ENCODE data around the gene GLIPR2.

GLIPR2 gene

DNA sequence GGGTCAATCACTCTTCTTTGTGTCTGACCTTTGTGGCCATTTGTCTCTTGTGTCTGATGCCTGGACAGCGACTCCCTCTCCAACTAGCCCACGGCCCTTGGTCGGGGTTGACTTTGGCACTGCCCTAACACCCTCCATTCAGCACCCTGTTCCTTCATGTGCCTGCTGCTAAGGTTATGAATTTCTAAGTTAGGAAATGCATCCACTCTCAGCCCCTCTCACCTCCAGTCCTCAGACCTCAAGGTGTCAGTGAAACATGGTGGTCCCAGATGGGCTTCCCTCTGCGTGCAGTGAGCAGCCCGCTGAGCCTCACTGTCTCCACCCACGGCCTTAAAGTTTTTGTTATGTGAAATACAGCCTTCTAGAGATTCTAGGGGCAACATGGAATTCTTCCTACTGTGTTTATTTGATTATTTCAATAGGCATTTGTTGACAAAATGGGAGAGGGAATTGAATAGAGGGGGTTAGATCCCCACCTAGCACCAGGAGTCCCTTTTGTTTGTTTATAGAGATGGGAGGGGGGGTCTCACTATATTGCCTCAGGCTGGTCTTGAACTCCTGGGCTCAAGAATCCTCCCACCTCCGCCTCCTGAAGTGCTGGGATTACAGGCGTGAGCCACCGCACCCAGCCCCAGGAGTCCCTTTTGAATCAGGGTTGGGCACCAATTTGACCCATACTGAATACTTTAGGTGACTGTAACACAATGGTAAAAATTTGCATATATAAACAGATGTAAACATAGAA lies 1.6 kb upstream of the GLIPR2 start:
- no peak for TF ChIP-seq ZFX (IDR thresholded peaks at IDR 0.05; ENCODE audit: borderline replicate concordance)
- TF ChIP-seq, protein P1, sequence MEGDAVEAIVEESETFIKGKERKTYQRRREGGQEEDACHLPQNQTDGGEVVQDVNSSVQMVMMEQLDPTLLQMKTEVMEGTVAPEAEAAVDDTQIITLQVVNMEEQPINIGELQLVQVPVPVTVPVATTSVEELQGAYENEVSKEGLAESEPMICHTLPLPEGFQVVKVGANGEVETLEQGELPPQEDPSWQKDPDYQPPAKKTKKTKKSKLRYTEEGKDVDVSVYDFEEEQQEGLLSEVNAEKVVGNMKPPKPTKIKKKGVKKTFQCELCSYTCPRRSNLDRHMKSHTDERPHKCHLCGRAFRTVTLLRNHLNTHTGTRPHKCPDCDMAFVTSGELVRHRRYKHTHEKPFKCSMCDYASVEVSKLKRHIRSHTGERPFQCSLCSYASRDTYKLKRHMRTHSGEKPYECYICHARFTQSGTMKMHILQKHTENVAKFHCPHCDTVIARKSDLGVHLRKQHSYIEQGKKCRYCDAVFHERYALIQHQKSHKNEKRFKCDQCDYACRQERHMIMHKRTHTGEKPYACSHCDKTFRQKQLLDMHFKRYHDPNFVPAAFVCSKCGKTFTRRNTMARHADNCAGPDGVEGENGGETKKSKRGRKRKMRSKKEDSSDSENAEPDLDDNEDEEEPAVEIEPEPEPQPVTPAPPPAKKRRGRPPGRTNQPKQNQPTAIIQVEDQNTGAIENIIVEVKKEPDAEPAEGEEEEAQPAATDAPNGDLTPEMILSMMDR (IDR thresholded peaks at IDR 0.05), result no peak
- H3K27ac ChIP-seq, result no peak overlapping the region

GRCh38 chr9:36135741-36136271 lies 727 bp upstream of the GLIPR2 start:
- no peak overlapping the region for H3K27ac ChIP-seq
- no peak for TF ChIP-seq ZFX (IDR thresholded peaks at IDR 0.05; ENCODE audit: borderline replicate concordance)
- TF ChIP-seq, protein P1 (IDR thresholded peaks at IDR 0.05), result no peak

GRCh38 chr9:36136894-36137391 lies 410 bp downstream of the GLIPR2 start:
- TF ChIP-seq, protein P1 (IDR thresholded peaks at IDR 0.05), result no peak
- no peak for TF ChIP-seq ZFX (IDR thresholded peaks at IDR 0.05; ENCODE audit: borderline replicate concordance)
- no peak overlapping the region for H3K27ac ChIP-seq

- no peak overlapping the region for H3K27ac ChIP-seq
- no peak for TF ChIP-seq ZFX (IDR thresholded peaks at IDR 0.05; ENCODE audit: borderline replicate concordance)
- TF ChIP-seq, protein P1 (IDR thresholded peaks at IDR 0.05), result no peak
Measured at GRCh38 chr9:36137392-36138004, 965 bp downstream of the GLIPR2 start.

DNA sequence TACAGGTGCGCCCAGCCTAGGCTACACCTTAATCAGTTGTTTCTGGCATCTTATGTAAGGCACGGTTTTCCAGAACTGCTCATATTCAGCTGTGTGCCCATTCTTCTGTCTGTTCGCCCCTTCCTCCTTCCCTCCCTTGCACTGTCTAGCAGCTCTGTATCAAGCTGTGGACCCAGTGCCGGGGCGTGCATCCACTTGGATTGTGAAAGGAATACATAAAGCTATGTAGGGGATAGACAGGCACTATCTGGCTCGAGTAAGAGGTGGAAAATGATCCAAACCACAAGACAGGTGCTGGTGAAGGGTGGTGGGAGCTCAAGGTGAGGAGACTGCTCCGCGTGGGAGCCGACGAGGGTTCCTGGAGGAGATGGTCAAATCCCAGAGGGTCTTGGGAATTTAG lies 2.0 kb downstream of the GLIPR2 start:
- no peak for TF ChIP-seq ZFX (IDR thresholded peaks at IDR 0.05; ENCODE audit: borderline replicate concordance)
- TF ChIP-seq, protein P1 (IDR thresholded peaks at IDR 0.05), result no peak

GRCh38 chr9:36138901-36139300 lies 2.4 kb downstream of the GLIPR2 start:
- no peak overlapping the region for H3K27ac ChIP-seq
- no peak for TF ChIP-seq ZFX (IDR thresholded peaks at IDR 0.05; ENCODE audit: borderline replicate concordance)
- TF ChIP-seq, protein P1 (IDR thresholded peaks at IDR 0.05), result no peak

More for the DNA sequence above, 2.0 kb downstream of the GLIPR2 start:
- no peak overlapping the region for H3K27ac ChIP-seq

All from 22Rv1 (cell line).